LNCaP clone FGC (cell line): ENCODE results near the gene ADAMTSL5.
"Not testable (repeated sequence)": the region's sequence is repeated elsewhere in the genome, so short reads cannot be mapped to it uniquely, and the experiment has no call there.

Experiments
- DNase-seq: peaks from one replicate; pipeline ENCODE4 v3.0.0-alpha.2; 2011; ENCODE audit warnings: low read depth
- H3K4me3 ChIP-seq: 2 replicates; pipeline ENCODE4 v1.5.1; 2011; ENCODE audit warnings: mild to moderate bottlenecking, low read depth, low read length, control low read depth
- TF ChIP-seq, protein P1 (sequence below): IDR thresholded peaks from 2 replicates; pipeline ENCODE4 v1.5.1; 2012; ENCODE audit warnings: mild to moderate bottlenecking; ENCODE audit not compliant: control insufficient read depth, insufficient read depth; ENCODE audit errors: extremely low read depth

Gene ADAMTSL5

DNA sequence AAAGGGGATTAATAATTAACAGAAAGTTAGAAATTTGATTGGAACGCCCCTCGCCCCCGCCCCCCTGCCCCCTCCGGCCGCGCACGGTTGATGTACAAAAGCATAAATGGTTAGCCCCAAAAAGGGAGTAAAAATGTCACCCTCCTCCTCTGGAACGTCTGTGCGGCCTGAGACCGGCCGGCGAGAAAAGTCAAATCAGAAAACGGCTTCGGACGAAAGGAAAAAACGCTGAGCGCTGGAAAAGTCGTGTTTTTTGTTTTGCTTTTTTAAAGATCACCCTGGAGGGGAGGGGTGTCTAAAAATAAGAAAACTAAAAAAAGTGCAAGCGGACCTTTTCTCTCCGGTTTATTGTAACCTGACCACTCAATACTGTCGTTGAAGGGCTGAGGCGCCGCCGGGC, 42.1 kb upstream of the ADAMTSL5 start:
- TF ChIP-seq, protein P1, sequence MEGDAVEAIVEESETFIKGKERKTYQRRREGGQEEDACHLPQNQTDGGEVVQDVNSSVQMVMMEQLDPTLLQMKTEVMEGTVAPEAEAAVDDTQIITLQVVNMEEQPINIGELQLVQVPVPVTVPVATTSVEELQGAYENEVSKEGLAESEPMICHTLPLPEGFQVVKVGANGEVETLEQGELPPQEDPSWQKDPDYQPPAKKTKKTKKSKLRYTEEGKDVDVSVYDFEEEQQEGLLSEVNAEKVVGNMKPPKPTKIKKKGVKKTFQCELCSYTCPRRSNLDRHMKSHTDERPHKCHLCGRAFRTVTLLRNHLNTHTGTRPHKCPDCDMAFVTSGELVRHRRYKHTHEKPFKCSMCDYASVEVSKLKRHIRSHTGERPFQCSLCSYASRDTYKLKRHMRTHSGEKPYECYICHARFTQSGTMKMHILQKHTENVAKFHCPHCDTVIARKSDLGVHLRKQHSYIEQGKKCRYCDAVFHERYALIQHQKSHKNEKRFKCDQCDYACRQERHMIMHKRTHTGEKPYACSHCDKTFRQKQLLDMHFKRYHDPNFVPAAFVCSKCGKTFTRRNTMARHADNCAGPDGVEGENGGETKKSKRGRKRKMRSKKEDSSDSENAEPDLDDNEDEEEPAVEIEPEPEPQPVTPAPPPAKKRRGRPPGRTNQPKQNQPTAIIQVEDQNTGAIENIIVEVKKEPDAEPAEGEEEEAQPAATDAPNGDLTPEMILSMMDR, result no peak
- no peak for DNase-seq
- H3K4me3 ChIP-seq, result no peak overlapping the region

DNA sequence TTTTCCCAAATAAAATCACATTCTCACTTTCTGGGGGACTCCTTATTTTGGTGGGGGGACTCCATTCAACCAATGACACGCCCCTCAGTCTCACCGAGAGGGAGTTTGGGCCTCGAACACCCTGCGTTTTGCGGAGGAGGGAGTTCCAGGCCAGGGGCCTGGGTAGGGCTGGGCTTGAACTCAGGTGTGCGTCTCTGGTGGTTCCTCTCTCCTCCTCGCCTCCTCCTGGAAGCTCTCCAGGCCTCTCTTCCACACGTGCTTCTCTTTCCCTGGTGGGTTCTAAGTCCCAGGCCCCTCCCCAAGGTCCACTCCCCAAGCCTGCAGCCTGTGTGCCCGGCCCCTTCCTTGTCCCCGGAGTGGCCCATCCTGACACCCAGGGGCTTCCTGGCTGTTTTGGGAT, 40.6 kb upstream of the ADAMTSL5 start:
- no peak overlapping the region for H3K4me3 ChIP-seq
- TF ChIP-seq, protein P1, result no peak
- DNase-seq, result no peak

DNA sequence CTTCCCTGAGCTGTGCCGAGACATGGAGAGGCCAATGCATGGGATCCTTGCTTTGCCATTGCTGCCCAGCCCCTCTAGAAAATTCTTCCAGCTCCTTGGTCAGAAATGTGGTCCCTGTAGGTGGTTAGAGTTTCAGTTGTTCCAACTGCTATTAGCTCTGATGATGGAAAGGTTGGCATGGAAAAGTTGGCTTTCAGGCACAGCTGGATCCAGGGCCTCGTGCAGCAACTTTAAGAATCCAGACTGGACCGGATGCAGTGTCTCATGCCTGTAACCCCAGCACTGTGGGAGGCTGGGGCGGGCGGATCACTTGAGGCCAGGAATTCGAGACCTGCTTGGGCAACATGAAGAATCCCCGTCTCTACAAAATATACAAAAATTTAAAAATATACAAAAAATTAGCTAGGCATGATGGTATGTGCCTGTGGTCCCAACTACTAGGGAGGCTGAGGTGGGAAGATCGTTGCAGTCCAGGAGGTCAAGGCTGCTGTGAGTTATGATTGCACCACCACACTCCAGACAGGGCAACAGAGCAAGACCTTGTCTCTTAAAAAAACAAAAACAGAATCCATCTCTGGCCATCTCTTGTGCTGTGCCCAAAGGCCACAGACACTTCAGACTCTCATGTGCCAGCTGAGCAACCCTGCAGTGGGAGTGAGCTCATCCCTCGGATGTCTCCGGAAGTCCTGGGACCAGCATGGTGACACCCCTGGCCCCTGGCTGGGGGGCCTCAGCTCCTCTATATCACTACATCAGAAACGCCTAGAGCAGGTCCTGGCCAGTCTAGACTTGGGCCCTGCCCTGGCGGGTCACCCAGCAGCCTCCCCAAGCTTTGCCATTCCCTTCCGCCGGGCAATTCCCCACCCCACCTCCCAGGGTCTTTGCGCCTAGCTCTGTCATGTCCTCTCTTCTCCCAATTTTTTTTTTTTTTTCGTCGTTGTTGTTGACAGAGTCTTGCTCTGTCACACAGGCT, 38.5 kb upstream of the ADAMTSL5 start:
- H3K4me3 ChIP-seq, result no peak overlapping the region
- DNase-seq, result no peak
- TF ChIP-seq, protein P1, result no peak

DNA sequence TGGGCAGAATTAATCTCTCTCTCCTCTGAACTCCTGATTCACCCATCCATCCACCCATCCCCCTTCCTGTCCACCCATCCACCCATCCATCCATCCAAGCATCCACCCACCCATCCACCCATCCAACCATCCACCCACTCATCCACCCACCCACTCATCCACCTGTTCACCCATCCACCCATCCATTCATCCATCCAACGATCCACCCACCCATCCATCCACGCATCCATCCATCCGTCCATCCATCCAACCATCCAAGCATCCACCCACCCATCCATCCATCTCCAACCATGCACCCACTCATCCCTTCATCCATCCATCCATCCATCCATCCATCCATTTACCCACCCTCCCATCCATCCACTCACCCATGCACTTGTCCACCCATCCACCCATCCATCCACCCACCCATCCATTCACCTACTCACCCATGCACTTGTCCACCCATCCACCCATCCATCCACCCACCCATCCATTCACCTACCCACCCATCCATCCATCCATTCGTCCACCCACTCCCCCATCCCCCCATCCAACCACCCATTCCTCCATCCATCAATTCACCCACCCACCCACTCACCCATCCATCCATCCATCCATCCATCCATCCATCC, 36.6 kb upstream of the ADAMTSL5 start:
- H3K4me3 ChIP-seq, result no peak overlapping the region
- no peak for DNase-seq
- TF ChIP-seq, protein P1, result no peak

DNA sequence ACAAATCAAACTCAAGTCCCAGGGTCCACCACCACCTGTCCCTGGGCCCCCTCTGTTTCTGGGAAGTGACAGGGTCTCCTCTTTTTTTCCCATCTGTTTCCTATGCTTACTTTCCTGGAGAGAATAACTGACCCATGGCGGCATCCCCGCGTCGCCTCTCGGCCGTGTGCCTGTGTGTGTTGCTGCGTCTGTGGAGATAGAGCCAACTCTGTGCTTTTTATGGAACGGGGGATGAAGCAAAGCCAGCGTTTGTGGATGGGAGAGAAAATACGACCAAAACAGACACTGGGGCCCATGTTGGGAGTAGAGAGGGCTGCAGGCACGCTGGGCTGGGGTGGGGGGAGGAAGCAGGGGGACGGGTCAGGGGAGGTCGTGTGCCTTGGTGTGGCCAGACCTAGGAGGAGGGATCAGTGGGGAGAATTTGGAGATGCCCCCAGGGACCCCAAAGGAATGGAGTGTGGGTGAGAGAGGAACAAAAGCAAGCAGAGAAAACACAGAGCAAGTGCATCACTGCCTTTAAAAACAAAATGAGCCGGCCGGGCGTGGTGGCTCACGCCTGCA, 27.6 kb upstream of the ADAMTSL5 start:
- no peak for DNase-seq

DNA sequence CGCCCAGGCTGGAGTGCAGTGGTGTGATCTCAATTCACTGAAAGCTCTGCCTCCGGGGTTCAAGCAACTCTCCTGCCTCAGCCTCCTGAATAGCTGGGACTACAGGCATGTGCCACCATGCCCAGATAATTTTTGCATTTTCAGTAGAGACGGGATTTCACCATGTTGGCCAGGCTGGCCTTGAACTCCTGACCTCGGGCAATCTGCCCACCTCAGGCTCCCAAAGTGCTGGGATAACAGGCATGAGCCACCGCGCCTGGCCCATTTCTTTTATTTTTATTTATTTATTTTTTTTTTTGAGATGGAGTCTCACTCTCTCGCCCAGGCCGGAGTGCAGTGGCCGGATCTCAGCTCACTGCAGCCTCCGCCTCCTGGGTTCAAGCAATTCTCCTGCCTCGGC, 26.9 kb upstream of the ADAMTSL5 start:
- not testable (repeated sequence) for H3K4me3 ChIP-seq

More for the DNA sequence above, 27.6 kb upstream of the ADAMTSL5 start:
- TF ChIP-seq, protein P1, result no peak
- H3K4me3 ChIP-seq, result no peak overlapping the region

DNA sequence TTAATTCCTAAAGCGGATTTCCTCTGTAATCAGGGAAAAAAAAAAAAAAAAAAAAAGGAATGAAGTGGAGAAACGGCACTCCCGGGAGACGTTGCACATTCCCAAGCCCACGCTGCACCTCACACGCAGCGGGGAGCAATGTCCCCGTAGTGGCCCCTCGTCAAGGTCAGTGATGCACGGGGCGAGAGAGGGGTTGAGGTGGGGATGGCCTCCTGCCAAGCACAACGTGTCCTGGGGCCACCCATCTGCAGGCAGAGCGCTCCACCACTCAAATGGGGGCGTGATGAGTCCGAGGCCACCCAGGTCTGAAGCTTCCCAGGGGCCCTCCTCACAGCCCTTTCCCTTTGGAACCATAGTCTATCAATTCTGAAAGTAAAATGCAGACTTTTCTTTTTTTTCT, 26.2 kb upstream of the ADAMTSL5 start:
- H3K4me3 ChIP-seq, result no peak overlapping the region
- TF ChIP-seq, protein P1, result no peak
- no peak for DNase-seq

More for the DNA sequence above, 26.9 kb upstream of the ADAMTSL5 start:
- DNase-seq, result not testable (repeated sequence)

DNA sequence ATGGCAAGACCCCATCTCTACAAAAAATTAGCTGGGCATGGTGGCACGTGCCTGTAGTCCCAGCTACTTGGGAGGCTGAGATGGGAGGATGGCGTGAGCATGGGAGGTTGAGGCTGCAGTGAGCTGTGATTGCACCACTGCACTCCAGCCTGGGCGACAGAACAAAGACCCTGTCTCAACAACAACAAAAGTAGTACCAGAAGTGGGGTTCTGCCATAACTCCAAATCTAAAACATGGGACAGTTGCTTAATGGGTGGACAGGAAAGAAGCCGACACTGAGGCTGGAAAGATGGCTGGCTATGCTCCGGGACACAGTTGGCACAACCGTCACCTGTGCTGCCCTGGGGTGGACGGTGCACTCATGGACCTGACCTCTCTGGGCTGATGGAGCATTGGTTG, 22.9 kb upstream of the ADAMTSL5 start:
- DNase-seq, H3K4me3 ChIP-seq: not testable (repeated sequence)
